GM21367 (cell line): ENCODE measurements around the gene ARSA.
"Not testable (repeated sequence)": the region's sequence is repeated elsewhere in the genome, so short reads cannot be mapped to it uniquely, and the experiment has no call there.

Experiments used
- ATAC-seq: cut with Tn5 transposase; IDR thresholded peaks from one replicate; pipeline ENCODE4 v1.9.1; 2021; ENCODE audit not compliant: unreplicated experiment

Gene ARSA

GRCh38 chr22:50624347-50625130 lies 3.4 kb downstream of the ARSA start:
- no peak for ATAC-seq

DNA sequence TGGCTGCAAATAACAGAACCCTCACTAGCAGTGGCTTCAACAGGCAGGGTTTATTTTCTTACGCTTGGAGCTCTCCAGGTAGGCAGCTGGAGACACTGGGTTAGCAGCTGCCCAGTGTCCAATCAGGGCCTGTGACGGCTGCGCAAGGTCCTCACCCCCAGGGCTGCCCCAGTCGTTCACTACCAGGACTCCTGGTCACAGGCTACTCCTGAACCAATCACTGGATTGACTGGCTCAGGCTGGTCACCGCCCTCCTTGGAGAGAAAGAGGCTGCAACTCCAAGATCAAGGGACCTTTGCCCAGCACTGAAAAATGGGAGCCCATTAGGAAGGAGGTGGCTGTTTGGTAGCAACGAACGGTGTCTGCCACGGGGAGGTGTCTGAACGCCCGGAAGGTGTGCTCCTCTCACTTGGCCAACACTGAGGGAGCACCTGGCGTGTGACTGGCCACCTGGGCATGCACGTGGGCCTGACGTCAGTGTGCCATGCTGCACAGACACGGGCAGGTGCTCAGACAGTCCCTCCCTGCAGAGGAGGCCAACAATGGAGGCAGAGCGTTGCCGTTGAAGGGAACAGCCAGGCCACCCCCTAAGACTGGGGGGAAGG lies 5.1 kb downstream of the ARSA start:
- no peak for ATAC-seq

GRCh38 chr22:50621948-50622722 lies 5.8 kb downstream of the ARSA start:
- ATAC-seq, result no peak

- ATAC-seq, result no peak
These were observed 6.5 kb downstream of the ARSA start for GRCh38 chr22:50621356-50621880.

- no peak for ATAC-seq
These were observed 7.2 kb downstream of the ARSA start for GRCh38 chr22:50620593-50621355.

DNA sequence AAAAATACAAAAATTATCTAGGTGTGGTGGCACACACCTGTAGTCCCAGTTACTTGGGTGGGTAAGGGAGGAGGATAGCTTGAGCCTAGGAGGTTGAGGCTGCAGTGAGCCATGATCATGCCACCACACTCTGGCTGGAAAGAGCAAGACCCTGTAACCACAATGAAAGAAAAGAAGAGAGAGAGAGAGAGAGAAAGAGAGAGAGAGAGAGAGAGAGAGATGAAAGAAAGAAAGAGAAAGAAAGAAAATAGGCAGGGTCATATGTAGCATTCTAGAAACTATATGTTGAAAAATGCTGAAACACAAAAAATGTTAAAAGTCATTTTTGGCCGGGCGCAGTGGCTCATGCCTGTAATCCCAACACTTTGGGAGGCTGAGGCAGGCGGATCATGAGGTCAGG lies 13.7 kb downstream of the ARSA start:
- not testable (repeated sequence) for ATAC-seq

DNA sequence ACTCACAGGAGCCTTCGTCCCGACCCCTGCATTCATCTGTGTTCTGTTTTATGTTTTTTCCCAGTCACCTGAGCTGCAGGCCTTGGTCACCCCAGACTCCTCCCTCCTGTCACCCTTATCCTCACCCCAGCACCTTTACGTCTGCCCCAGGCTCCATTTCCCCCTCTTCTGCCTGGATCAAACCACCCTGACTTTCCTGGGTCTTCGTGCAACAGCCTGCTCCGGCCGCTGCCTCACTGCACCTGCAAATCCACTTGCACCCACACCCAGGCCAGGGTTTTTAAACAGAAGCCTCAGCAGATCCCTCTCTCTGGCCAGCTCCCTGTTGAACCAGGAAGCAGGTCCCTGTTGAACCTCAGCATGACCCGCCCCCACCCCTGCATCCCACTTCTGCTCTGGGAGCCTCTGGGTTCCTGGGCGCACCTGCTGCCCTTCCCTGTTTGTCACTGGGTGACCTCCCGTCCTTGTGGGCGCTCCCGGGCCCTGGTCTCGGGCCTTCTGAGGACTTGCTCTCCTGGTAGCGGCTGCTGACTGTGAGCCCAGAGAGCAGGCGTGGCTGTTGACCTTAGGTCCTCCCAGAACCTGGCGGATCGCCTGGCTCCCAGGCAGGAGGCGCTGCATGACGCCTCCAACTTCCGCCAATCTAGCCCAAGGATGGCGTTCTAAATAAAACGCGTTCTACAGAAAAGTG lies 14.5 kb downstream of the ARSA start:
- ATAC-seq, result no peak

GRCh38 chr22:50612528-50613221 lies 15.3 kb downstream of the ARSA start:
- no peak for ATAC-seq

DNA sequence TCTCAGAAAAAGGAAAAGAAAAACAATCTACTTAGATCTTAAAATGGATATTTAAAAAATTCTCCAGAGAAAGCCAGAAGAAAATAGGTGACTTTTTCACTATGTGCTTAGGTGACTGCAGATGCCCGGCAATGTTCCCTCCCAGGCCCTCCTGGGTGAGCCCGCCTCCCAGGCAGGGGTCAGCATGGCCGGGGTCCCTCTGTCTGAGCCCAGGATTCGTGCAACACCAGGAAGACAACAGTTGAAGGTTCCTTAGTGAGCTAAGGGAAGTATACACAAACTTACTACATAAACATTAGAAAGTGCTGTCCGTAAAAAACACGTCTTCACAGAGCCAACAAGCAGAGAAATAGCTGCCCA lies 15.8 kb downstream of the ARSA start:
- no peak for ATAC-seq

- no peak for ATAC-seq
These were observed 16.5 kb downstream of the ARSA start for GRCh38 chr22:50611341-50612060.

- ATAC-seq, result no peak
These were observed 17.4 kb downstream of the ARSA start for GRCh38 chr22:50610581-50610980.

DNA sequence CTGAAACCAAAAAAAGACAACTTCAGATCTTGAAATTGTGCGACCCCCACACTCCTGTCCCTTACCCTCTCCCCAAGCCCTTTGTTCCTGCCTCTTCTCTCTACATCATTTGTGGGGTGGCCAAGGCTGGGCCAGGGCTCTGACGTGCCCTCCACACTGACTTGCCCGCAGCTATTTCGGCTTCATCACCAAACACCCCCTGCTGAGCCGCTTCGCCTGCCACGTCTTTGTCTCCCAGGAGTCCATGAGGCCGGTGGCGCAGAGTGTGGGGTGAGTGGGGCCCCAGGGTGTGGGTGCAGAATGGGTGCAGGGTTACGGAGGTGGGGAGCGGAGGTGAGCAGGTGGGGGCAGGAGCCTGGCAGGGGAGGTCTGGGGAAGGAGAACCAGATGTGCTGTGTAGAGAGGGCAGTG lies 17.9 kb downstream of the ARSA start:
- no peak for ATAC-seq

DNA sequence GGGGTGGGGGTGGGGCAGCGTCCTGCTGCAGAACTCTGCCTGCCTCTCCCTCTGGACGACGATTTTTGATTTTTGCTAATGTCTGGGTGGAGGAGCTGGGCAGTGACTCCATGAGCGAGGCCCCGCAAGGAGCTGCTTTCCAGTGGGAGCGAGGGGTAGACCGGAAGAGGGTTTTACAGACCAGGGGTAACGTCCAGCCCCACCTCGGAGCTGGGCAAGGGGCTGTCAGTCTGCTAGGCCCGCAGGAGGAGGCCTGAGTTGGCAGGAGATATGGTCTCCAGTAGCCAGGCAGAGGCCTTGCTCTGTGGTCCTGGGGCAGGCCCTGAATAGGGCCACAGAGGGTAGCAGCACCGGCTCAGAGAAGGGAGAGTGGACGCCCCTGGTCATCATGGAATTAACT lies 18.4 kb downstream of the ARSA start:
- no peak for ATAC-seq

GRCh38 chr22:50608996-50609395 lies 19.0 kb downstream of the ARSA start:
- no peak for ATAC-seq

DNA sequence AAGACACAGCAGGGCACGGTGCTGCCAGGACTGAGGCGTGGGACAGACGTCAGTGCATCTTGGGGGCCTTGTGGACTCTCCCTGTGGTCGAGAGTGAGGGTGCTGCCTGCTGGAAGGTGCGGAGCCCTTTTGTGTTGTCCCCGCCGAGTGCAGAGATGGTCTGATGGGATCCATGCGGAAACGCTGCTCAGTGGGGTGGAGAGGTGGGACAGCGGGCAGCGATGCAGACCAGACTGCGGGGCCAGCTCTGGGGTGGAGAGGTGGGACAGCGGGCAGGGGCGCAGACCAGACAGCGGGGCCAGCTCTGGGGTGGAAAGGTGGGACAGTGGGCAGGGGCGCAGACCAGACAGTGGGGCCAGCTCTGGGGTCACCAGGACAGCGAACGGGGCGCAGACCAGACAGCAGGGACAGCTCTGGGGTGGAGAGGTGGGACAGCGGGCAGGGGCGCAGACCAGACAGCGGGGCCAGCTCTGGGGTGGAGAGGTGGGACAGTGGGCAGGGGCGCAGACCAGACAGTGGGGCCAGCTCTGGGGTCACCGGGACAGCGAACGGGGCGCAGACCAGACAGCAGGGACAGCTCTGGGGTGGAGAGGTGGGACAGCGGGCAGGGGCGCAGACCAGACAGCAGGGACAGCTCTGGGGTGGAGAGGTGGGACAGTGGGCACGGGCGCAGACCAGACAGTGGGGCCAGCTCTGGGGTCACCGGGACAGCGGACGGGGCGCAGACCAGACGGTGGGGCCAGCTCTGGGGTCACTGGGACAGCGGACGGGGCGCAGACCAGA lies 19.7 kb downstream of the ARSA start:
- ATAC-seq, result not testable (repeated sequence)

GRCh38 chr22:50607659-50608020 lies 20.3 kb downstream of the ARSA start:
- no peak for ATAC-seq

DNA sequence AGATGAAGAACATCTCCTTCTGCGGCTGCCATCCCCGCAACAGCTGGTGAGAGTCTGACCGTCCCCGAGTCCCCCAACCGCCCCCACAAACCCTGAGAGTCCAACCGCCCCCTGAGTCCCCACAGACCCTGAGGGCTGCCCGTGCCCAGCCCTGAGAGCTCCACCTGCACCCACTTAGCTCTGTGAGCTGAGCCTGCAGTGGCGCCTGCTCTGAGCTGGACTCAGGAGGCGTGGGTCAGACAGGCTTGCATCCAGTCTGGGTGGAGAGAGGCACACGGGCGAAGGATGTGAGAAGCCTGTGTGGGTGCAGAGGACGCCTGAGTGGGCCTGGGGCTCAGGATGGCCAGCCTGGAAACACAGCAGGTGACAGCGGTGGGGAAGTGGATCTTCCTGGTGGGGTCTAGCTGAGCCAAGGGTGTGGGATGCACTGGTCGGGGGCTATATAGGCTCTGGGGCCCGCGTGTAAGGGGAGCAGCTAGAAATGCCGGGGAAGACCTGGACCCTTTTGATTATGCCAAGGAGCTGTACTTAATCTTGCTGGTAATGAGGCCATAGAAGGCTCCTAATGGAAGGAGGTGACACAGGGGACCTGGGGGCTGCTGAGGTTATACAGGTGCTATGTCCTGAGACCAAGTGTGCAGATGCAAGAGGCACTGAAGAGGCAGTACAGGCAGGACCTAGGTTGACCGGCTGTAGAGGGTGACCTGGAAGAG lies 20.9 kb downstream of the ARSA start:
- ATAC-seq, result no peak
